HG02642 (cell line): ENCODE data around the gene C20orf144.
"Not testable (repeated sequence)": the region's sequence is repeated elsewhere in the genome, so short reads cannot be mapped to it uniquely, and the experiment has no call there.

Experiments
- ATAC-seq: cut with Tn5 transposase; IDR thresholded peaks from one replicate; pipeline ENCODE4 v1.9.1; 2021; ENCODE audit warnings: mild to moderate bottlenecking; ENCODE audit not compliant: unreplicated experiment, poor library complexity

Gene C20orf144

GRCh38 chr20:33689493-33689892, 27.4 kb downstream of the C20orf144 start:
- ATAC-seq: no peak

- no peak for ATAC-seq
Measured at GRCh38 chr20:33689973-33690372, 27.8 kb downstream of the C20orf144 start.

- ATAC-seq: no peak
Measured at GRCh38 chr20:33693289-33693688, 31.2 kb downstream of the C20orf144 start.

GRCh38 chr20:33693741-33694638, 31.9 kb downstream of the C20orf144 start:
- no peak for ATAC-seq

- ATAC-seq: no peak
Measured at GRCh38 chr20:33694639-33695012, 32.5 kb downstream of the C20orf144 start.

- ATAC-seq: no peak
Measured at GRCh38 chr20:33696448-33696847, 34.3 kb downstream of the C20orf144 start.

GRCh38 chr20:33697129-33697528, 35.0 kb downstream of the C20orf144 start:
- ATAC-seq: no peak

GRCh38 chr20:33698966-33699365, 36.8 kb downstream of the C20orf144 start:
- not testable (repeated sequence) for ATAC-seq

GRCh38 chr20:33700696-33701441, 38.7 kb downstream of the C20orf144 start:
- not testable (repeated sequence) for ATAC-seq

GRCh38 chr20:33701629-33702450, 39.7 kb downstream of the C20orf144 start:
- ATAC-seq: no peak

- ATAC-seq: no peak
Measured at GRCh38 chr20:33702861-33703260, 40.7 kb downstream of the C20orf144 start.

- ATAC-seq: no peak
Measured at GRCh38 chr20:33703498-33704137, 41.5 kb downstream of the C20orf144 start.

- no peak for ATAC-seq
Measured at GRCh38 chr20:33704197-33704924, 42.2 kb downstream of the C20orf144 start.

GRCh38 chr20:33707668-33708067, 45.5 kb downstream of the C20orf144 start:
- ATAC-seq: no peak

- no peak for ATAC-seq
Measured at GRCh38 chr20:33709398-33709797, 47.3 kb downstream of the C20orf144 start.

GRCh38 chr20:33709905-33710541, 47.9 kb downstream of the C20orf144 start:
- no peak for ATAC-seq

- no peak for ATAC-seq
Measured at GRCh38 chr20:33710681-33711445, 48.7 kb downstream of the C20orf144 start.

- ATAC-seq: no peak
Measured at GRCh38 chr20:33711446-33711738, 49.3 kb downstream of the C20orf144 start.
